NCI-H2227 (cell line): ENCODE data around the gene APBB2.
"Not testable (repeated sequence)": the region's sequence is repeated elsewhere in the genome, so short reads cannot be mapped to it uniquely, and the experiment has no call there.

Experiments used
- DNase-seq: peaks from one replicate; lab custom pipeline; 2025; ENCODE audit not compliant: unreplicated experiment; lab: John Stamatoyannopoulos, UW

Gene APBB2

DNA sequence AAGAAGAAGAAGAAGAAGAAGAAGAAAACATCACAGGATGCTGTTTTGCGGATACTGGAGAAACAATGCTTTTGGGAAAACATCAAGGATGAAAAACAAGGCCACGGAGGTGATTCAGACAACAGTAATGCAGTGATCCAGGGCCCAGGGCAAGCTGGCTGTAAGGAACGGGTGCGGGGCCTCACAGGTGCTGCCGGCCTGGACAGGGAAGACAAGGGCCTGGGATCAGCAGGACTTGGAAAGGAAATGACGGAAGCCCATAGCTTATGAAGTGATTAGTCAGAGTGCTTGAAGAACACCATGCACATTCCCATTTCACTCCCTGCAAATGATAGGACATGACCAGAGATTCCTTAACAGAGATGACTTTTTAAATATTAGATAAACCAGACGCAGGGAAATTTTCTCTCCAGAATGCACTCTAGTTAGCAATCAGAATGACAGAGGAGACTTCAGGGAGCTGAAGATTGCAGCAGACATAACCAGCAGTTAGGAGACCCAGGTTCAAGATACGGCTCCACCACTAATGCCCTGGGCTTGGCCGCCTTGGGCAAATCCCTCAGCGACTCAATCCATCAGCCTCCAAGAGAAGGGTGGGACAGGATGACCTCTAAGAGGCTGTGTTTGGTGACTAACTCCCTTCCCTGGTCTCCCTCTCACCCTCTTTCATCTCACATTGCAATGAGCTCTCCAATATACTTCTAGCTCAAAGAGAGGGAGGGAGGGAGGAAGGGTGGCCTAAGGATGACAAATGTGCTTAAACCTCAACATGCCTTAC, 54.1 kb downstream of the APBB2 start:
- no peak for DNase-seq

GRCh38 chr4:41158756-41159155, 55.6 kb downstream of the APBB2 start:
- DNase-seq: no peak

GRCh38 chr4:41158274-41158673, 56.1 kb downstream of the APBB2 start:
- DNase-seq: no peak

DNA sequence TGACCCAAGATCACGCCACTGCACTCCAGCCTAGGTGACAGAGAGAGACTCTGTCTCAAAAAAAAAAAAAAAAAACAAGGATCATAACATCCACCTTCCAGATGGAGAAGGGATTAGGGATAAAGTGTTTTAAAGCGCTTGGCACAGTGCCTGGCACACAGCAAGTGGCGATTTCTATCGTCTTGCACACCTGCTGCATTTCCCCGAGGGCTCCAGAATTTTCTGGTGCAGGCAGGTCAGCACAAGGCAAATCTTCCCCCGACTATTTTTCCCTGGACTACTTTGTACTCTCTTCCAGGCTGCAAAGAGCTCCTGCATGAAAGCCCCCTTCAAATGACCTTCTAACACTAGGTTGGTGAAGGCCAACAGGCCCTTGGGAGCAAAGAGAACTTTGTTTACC, 57.3 kb downstream of the APBB2 start:
- no peak for DNase-seq

DNA sequence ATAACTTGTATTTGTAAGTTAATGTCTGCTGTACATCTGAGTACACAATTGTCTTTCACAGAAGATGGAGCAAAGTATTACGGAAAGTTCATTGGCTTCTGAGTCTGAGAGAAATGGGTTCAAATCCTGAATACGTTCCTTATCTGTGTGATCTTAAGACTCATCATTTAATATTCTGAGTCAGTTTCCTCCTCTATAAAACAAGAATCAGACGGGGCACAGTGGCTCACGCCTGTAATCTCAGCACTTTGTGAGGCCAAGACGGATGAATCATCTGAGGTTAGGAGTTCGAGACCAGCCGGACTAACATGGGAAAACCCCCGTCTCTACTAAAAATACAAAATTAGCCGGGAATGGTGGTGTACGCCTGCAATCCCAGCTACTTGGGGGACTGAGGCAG, 57.8 kb downstream of the APBB2 start:
- DNase-seq: no peak

GRCh38 chr4:41155194-41155830, 59.0 kb downstream of the APBB2 start:
- DNase-seq: no peak

DNA sequence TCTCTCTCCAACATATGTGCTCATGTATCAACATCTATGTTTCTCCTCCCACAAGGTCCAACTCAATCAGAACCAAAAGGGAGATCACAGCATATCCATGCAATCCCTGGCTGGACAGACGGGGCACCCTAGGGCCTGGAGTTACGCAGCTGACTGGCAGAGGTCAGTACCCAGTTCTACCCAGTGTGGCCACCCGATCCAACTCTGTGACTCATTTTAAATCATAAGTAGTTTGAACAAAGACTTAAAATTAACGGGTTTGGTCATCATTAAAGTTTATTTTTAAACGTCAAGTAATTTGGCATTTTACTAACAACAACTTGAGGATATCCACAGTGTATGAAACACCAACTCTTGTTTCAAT, 59.5 kb downstream of the APBB2 start:
- no peak for DNase-seq

DNA sequence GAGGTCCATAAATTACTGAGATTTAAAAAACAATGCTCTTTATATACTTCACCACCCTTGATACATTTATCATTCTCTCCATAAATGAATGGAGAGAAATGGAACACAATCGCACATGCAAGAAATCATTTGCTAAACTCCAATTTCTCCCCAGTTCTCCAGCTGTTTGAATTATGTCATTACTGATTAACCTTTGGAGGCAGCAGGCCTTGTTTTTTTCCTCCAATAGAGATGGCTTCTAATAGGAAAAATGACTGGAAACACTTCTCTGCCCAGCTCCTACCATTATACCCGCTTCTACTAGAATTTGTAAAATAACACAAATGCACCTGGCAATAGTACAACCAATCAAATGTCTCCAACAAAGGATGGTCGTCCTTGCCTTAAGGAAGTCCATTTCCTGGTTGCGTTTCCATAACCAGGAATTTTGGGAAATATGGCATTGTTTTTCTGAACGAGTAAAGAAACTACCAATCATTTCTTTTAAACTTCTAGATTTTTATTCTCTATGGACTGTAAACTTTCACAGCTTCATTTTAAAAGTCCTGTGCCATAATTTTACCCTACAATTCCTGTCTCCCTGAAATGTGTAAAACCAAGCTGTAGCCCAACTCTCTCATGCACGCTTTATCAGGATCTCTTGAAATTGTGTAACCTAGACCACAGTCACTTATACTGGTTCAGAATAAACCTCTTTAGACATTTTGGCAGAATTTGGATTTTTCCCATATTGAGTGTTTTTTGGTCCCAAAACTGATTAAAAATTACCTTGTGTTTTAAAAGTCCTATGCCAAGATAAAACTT, 60.1 kb downstream of the APBB2 start:
- DNase-seq: no peak

DNA sequence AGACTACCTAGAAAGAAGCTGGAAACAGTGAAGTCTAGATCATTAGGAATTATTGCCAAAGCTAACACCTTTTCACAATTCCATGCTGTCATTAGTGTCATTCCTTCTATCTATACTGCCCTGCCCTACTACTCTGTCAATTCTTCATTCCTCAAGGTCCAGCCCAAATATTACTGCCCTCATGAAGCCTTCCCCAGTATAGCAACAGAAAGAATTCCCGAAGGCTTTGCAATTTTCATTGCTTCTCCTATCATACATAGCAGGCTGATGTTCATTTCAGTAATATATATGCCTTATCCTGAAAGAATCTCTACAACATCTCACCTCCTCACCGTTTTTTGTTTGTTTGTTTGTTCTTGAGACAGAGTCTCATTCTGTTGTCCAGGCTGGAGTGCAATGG, 63.9 kb downstream of the APBB2 start:
- DNase-seq: no peak

DNA sequence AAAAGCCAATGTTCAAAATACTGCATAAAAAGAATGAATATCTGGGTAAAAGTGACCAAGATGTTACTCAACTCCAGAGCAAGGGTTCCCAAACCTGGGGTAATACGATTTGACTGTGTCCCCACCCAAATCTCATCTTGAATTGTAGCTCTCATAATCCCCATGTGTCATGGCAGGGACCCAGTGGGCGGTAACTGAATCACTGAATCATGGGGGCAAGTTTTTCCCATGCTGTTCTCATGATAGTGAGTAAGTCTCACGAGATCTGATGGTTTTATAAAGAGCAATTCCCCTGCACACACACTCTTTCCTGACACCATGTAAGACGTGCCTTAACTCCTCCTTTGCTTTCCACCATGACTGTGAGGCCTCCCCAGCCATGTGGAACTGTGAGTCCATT, 64.8 kb downstream of the APBB2 start:
- DNase-seq: not testable (repeated sequence)

GRCh38 chr4:41148931-41149330, 65.4 kb downstream of the APBB2 start:
- no peak for DNase-seq

- DNase-seq: no peak
Measured at GRCh38 chr4:41148292-41148691, 66.0 kb downstream of the APBB2 start.

DNA sequence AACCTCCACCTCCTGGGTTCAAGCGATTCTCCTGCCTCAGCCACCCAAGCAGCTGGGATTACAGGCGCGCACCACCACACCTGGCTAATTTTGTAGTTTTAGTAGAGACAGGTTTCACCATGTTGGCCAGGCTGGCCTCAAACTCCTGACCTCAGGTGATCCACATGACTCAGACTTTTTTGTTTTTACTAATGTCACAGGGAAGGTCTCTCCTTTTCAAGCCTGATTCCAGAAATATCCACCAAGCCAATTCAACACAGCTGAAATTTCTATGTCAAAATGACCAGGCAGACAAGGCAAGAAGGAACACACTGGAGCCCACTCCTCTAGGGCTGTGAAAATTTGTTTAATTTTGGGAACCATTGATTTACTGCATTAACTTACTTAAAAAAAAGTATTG, 66.8 kb downstream of the APBB2 start:
- DNase-seq: not testable (repeated sequence)

GRCh38 chr4:41146716-41147506, 67.4 kb downstream of the APBB2 start:
- DNase-seq: peak; percentile 45

DNA sequence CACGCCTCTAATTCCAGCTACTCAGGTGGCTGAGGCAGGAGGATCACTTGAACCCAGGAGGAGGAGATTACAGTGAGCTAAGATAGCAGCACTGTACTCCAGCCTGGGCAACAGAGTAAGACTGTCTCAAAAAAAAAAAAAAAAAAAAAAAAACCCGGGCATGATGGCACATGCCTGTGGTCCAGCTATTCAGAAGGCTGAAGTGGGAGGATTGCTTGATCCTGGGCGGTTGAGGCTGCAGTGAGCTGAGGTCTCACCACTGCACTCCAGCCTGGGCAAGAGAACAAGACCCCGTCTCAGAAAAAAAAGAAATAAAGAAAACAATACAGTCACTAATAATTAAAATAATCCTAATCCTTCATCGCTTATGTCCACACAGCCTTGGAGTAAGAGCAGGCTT, 68.1 kb downstream of the APBB2 start:
- DNase-seq: no peak

GRCh38 chr4:41145571-41146078, 68.7 kb downstream of the APBB2 start:
- no peak for DNase-seq

- peak; percentile 7 for DNase-seq
Measured at GRCh38 chr4:41144812-41145211, 69.5 kb downstream of the APBB2 start.

DNA sequence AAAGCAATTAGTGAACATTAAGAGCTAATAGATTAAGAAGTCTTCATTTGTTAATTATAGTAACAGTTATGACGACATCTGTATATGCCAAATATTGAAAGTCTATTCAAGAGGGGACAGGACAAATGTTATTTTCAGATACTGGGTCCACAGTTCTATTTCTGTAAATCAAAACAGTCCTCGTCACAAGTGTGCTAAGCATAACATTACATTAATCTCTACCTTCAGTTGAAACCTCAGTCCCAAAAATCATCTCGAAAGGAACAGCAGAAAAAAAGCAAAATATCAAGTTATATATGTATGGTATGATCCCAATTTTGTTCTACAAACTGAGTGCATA, 70.3 kb downstream of the APBB2 start:
- DNase-seq: no peak

- no peak for DNase-seq
Measured at GRCh38 chr4:41143311-41144039, 70.9 kb downstream of the APBB2 start.
